DOHH2 (cell line): ENCODE measurements around the gene SCAF11.

ENCODE experiments used
- H3F3A ChIP-seq: fragments of 200-600 bp; sonication (generic), shearing (Covaris generic); 2 replicates; pipeline ENCODE4 v1.6.0; 2016; ENCODE audit warnings: antibody characterized with exemption, mild to moderate bottlenecking; ENCODE audit not compliant: control insufficient read depth, insufficient read depth
- H3K27ac ChIP-seq: fragments of 200-600 bp; sonication (generic); 2 replicates; pipeline ENCODE4 v1.5.1; 2014; ENCODE audit warnings: low read depth, mild to moderate bottlenecking, low read length, moderate library complexity
- H3K27me3 ChIP-seq: fragments of 200-600 bp; sonication (generic); 2 replicates; pipeline ENCODE4 v1.6.1; 2014; ENCODE audit warnings: mild to moderate bottlenecking, low read length, mixed read lengths; ENCODE audit not compliant: control insufficient read depth
- H3K36me3 ChIP-seq: fragments of 200-600 bp; sonication (generic); 2 replicates; pipeline ENCODE4 v1.6.1; 2014; ENCODE audit warnings: mild to moderate bottlenecking, low read length, moderate library complexity, mixed read lengths; ENCODE audit not compliant: control insufficient read depth
- H3K4me1 ChIP-seq: fragments of 200-600 bp; sonication (generic); 2 replicates; pipeline ENCODE4 v1.6.1; 2014; ENCODE audit warnings: mild to moderate bottlenecking, low read length, mixed read lengths; ENCODE audit not compliant: control insufficient read depth
- H3K4me2 ChIP-seq: fragments of 200-600 bp; sonication (generic); 2 replicates; pipeline ENCODE4 v1.6.0; 2014; ENCODE audit warnings: mild to moderate bottlenecking, low read length, moderate library complexity
- H3K4me3 ChIP-seq: fragments of 200-600 bp; sonication (generic); 2 replicates; pipeline ENCODE4 v1.5.1; 2014; ENCODE audit warnings: mild to moderate bottlenecking, low read length, mixed read lengths
- H3K79me2 ChIP-seq: fragments of 200-600 bp; sonication (generic); 2 replicates; pipeline ENCODE4 v1.6.1; 2014; ENCODE audit warnings: mild to moderate bottlenecking, low read length, mixed read lengths; ENCODE audit not compliant: control insufficient read depth
- H3K9me2 ChIP-seq: fragments of 200-600 bp; sonication (generic); replicated peaks from 2 replicates; pipeline ENCODE4 v1.6.1; 2014; ENCODE audit warnings: mild to moderate bottlenecking, low read length, mixed read lengths; ENCODE audit not compliant: control insufficient read depth
- H3K9me3 ChIP-seq: fragments of 200-600 bp; sonication (generic); 2 replicates; pipeline ENCODE4 v1.6.1; 2014; ENCODE audit warnings: antibody characterized with exemption, low read length, mixed read lengths; ENCODE audit not compliant: control insufficient read depth, insufficient read depth
- H4K20me1 ChIP-seq: fragments of 200-600 bp; sonication (generic); 2 replicates; pipeline ENCODE4 v1.6.0; 2014; ENCODE audit warnings: low read depth, mild to moderate bottlenecking, antibody characterized with exemption, low read length, moderate library complexity; ENCODE audit not compliant: control insufficient read depth, insufficient read depth
- EZH2phosphoT487 ChIP-seq: fragments of 200-600 bp; sonication (generic); IDR thresholded peaks from 2 replicates; pipeline ENCODE4 v1.6.1; 2017; ENCODE audit warnings: borderline replicate concordance, mild to moderate bottlenecking, antibody characterized with exemption, low read length, moderate library complexity, mixed read lengths
- TF ChIP-seq, protein P1 (sequence below): fragments of 200-600 bp; sonication (generic); IDR thresholded peaks from one replicate; pipeline ENCODE4 v1.5.1; 2014; ENCODE audit warnings: antibody characterized with exemption, mild to moderate bottlenecking, low read depth, low read length; ENCODE audit not compliant: poor library complexity, severe bottlenecking

The SCAF11 gene

DNA sequence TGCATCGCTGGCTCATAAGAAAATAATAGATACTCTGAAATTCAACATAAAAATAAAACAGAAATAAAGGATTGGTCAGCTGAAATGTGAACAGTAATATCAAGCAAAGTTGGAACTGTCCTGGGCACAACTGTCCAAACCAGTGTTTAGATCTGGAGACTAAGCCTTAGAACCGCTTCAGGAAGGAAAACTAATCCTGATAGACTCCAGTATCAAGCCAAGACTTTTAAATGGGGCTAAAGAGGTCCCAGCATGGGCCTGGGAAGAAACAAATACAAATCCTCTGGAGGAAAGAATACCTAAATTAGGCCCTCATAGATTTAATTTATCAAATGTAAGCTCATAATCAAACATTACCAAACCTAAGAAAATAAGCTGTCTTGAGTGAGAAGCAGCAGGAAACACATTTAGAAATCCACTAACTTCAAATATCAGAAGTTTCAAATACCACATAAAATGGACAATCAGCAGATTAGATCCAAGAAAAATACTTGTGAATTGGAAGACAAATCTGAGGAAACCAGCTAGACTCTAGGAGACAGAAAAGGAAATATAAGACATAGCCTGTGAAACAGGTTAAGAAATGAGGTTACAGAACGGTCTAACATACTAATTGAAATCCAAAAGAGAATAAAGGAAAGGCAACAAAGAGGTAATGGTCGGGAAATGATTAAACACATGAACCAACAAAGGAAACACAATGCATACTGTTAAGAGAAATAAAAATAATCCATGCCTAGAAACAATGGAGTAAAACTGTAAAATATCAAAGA is 27.6 kb downstream of the SCAF11 start:
- peaks cover 3% of the 10 kb centered on the region; the same call in 1 of the 2 replicates for H3K4me1 ChIP-seq
- no peaks in the 10 kb centered on the region for H3K27me3 ChIP-seq
- no peak overlapping the region for H3K4me3 ChIP-seq
- H3K36me3 ChIP-seq = peaks cover 71% of the 10 kb centered on the region
- no peak overlapping the region for H3K4me2 ChIP-seq
- H3F3A ChIP-seq = no peaks in the 10 kb centered on the region
- no peaks in the 10 kb centered on the region for H3K9me2 ChIP-seq
- TF ChIP-seq, protein P1, sequence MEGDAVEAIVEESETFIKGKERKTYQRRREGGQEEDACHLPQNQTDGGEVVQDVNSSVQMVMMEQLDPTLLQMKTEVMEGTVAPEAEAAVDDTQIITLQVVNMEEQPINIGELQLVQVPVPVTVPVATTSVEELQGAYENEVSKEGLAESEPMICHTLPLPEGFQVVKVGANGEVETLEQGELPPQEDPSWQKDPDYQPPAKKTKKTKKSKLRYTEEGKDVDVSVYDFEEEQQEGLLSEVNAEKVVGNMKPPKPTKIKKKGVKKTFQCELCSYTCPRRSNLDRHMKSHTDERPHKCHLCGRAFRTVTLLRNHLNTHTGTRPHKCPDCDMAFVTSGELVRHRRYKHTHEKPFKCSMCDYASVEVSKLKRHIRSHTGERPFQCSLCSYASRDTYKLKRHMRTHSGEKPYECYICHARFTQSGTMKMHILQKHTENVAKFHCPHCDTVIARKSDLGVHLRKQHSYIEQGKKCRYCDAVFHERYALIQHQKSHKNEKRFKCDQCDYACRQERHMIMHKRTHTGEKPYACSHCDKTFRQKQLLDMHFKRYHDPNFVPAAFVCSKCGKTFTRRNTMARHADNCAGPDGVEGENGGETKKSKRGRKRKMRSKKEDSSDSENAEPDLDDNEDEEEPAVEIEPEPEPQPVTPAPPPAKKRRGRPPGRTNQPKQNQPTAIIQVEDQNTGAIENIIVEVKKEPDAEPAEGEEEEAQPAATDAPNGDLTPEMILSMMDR = no peak
- no peak for TF ChIP-seq EZH2phosphoT487
- H4K20me1 ChIP-seq = peaks cover 3% of the 10 kb centered on the region; the same call in 1 of the 2 replicates
- H3K27ac ChIP-seq = no peak overlapping the region
- no peaks in the 10 kb centered on the region for H3K9me3 ChIP-seq
- H3K79me2 ChIP-seq = peaks cover 67% of the 10 kb centered on the region

DNA sequence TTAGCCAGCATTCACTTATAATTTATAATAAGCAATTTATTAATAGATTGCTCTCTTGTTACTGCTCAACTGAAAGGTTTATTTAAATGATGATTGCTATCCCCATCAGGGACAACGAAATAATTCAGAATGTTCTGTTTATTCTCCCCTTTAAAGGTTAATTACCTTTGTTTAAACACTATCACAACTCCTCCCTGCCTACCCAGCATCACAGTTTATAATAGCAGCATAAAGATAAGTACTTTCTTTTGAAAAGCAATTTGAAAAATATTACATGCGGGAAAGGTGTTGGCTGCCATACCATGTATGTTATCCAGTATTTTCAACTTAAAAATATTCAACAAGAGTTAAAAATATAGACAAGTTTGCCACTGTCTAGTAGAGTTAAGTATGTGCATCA is 30.6 kb downstream of the SCAF11 start:
- Histone ChIP-seq H3F3A (no peaks in the 10 kb centered on the region), H3K9me2 (no peaks in the 10 kb centered on the region), H3K27ac (no peak overlapping the region), H3K4me1 (peaks cover 3% of the 10 kb centered on the region; the same call in 1 of the 2 replicates), H3K4me3 (no peak overlapping the region), H4K20me1 (no peaks in the 10 kb centered on the region), H3K79me2 (peaks cover 37% of the 10 kb centered on the region), H3K36me3 (peaks cover 66% of the 10 kb centered on the region), H3K27me3 (no peaks in the 10 kb centered on the region), H3K9me3 (no peaks in the 10 kb centered on the region), H3K4me2 (no peak overlapping the region)
- TF ChIP-seq, protein P1 = no peak
- TF ChIP-seq EZH2phosphoT487 = no peak

DNA sequence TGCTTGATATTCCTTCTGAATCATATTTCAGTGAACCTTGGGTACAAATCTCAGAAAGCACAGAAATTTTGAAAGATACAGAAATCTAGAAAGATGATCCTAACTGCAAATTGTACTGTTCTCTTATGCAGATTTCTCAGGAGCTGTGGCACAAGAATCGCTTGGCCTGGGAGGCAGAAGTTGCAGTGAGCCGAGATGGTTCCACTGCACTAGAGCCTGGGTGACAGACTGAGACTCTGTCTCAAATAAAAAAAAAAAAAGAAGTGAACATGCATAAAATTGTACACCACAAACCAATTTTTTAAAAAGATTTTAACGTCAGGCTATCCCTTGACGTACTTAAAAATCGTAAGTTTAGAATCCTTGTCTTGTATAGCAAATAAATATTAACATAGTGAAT is 31.3 kb downstream of the SCAF11 start:
- Histone ChIP-seq H3K27me3 (no peaks in the 10 kb centered on the region), H3K9me2 (no peaks in the 10 kb centered on the region), H4K20me1 (no peaks in the 10 kb centered on the region), H3K4me3 (no peak overlapping the region), H3K4me2 (no peak overlapping the region), H3K4me1 (peaks cover 3% of the 10 kb centered on the region; the same call in 1 of the 2 replicates), H3K36me3 (peaks cover 60% of the 10 kb centered on the region), H3K79me2 (peaks cover 32% of the 10 kb centered on the region), H3K9me3 (no peaks in the 10 kb centered on the region), H3K27ac (no peak overlapping the region), H3F3A (no peaks in the 10 kb centered on the region)
- TF ChIP-seq EZH2phosphoT487 = no peak
- TF ChIP-seq, protein P1 = no peak
